ENCODE data around the gene NEGR1.

- TF ChIP-seq CTCF (IDR thresholded peaks at IDR 0.05; ENCODE audit: poor library complexity, severe bottlenecking) (no peak), TAF1 (IDR thresholded peaks at IDR 0.05; ENCODE audit: low read depth) (no peak), RAD21 (conservative IDR thresholded peaks at IDR 0.05) (no peak), EZH2 (IDR thresholded peaks at IDR 0.05; ENCODE audit: borderline replicate concordance, insufficient read depth, low read length, poor library complexity, severe bottlenecking) (no peak), EP300 (conservative IDR thresholded peaks at IDR 0.05; ENCODE audit: poor library complexity, severe bottlenecking) (no peak), SMC3 (conservative IDR thresholded peaks at IDR 0.05; ENCODE audit: poor library complexity) (no peak), POLR2AphosphoS5 (IDR thresholded peaks at IDR 0.05) (no peak)
- TF ChIP-seq, protein P1, sequence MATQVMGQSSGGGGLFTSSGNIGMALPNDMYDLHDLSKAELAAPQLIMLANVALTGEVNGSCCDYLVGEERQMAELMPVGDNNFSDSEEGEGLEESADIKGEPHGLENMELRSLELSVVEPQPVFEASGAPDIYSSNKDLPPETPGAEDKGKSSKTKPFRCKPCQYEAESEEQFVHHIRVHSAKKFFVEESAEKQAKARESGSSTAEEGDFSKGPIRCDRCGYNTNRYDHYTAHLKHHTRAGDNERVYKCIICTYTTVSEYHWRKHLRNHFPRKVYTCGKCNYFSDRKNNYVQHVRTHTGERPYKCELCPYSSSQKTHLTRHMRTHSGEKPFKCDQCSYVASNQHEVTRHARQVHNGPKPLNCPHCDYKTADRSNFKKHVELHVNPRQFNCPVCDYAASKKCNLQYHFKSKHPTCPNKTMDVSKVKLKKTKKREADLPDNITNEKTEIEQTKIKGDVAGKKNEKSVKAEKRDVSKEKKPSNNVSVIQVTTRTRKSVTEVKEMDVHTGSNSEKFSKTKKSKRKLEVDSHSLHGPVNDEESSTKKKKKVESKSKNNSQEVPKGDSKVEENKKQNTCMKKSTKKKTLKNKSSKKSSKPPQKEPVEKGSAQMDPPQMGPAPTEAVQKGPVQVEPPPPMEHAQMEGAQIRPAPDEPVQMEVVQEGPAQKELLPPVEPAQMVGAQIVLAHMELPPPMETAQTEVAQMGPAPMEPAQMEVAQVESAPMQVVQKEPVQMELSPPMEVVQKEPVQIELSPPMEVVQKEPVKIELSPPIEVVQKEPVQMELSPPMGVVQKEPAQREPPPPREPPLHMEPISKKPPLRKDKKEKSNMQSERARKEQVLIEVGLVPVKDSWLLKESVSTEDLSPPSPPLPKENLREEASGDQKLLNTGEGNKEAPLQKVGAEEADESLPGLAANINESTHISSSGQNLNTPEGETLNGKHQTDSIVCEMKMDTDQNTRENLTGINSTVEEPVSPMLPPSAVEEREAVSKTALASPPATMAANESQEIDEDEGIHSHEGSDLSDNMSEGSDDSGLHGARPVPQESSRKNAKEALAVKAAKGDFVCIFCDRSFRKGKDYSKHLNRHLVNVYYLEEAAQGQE (IDR thresholded peaks at IDR 0.05; ENCODE audit: borderline replicate concordance), result no peak
These were observed 40.9 kb downstream of the NEGR1 start for GRCh38 chr1:72241397-72241796.
